Measurements from ENCODE around the gene SSTR4.

SSTR4 gene

DNA sequence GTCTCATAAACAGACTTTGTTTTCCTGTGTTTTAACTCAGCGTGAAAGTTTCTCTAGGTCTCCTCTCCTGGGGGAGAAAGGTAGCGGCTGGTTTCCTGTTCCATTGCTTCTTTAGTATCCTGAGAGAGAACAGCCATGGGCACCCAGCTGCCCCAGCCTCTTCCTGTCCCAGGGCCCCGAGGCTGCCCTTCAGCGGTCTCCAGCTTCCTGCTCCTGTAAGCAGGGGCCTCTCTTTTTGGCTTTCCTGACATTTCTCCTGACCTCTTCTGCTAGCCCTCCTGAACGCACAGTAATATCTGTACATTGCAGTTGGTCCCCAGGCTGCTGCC lies 2.4 kb upstream of the SSTR4 start:
- no peak overlapping the region for H2AFZ ChIP-seq (ENCODE audit: low read depth, low read length, severe bottlenecking)

DNA sequence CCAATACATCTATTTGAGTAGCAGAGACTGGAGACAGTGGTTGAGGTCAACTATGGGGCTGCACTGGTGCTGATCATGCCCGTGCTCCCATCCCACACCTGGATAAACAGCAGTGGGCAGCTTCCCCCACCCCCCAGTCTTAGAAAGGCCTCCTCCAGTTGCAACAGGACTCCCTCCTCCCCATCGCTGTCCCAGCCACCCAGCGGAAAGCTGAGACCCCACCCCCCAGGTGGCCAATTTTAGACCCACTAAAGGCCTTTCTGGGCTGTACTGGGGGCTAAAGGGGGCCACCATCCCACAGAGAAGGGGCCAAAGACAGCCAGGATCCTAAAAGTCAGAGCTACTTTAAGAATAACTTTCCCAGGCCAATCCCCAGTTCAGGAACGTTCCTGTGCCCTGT lies 1.2 kb upstream of the SSTR4 start:
- H3K27me3 ChIP-seq (ENCODE audit: low read length): no peaks in the 10 kb centered on the region
- H3K9me2 ChIP-seq (replicated peaks; ENCODE audit: insufficient read depth, low read length): no peaks in the 10 kb centered on the region
- no peak overlapping the region for H3K4me2 ChIP-seq (ENCODE audit: low read depth, low read length, poor library complexity, severe bottlenecking)
- H3K79me2 ChIP-seq (ENCODE audit: insufficient read depth, low read length): no peaks in the 10 kb centered on the region
- H3F3A ChIP-seq (ENCODE audit: insufficient read depth): no peaks in the 10 kb centered on the region
- H3K9me3 ChIP-seq (ENCODE audit: insufficient read depth, low read length): no peaks in the 10 kb centered on the region
- no peak overlapping the region for H3K4me3 ChIP-seq (ENCODE audit: insufficient read depth, low read length, poor library complexity, severe bottlenecking)
- no peak overlapping the region for H3K9ac ChIP-seq (ENCODE audit: low read length)
- TF ChIP-seq, protein P1, sequence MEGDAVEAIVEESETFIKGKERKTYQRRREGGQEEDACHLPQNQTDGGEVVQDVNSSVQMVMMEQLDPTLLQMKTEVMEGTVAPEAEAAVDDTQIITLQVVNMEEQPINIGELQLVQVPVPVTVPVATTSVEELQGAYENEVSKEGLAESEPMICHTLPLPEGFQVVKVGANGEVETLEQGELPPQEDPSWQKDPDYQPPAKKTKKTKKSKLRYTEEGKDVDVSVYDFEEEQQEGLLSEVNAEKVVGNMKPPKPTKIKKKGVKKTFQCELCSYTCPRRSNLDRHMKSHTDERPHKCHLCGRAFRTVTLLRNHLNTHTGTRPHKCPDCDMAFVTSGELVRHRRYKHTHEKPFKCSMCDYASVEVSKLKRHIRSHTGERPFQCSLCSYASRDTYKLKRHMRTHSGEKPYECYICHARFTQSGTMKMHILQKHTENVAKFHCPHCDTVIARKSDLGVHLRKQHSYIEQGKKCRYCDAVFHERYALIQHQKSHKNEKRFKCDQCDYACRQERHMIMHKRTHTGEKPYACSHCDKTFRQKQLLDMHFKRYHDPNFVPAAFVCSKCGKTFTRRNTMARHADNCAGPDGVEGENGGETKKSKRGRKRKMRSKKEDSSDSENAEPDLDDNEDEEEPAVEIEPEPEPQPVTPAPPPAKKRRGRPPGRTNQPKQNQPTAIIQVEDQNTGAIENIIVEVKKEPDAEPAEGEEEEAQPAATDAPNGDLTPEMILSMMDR (IDR thresholded peaks at IDR 0.05; ENCODE audit: insufficient read depth, low read length, poor library complexity, severe bottlenecking): no peak
- TF ChIP-seq EZH2phosphoT487 (conservative IDR thresholded peaks at IDR 0.05; ENCODE audit: low read length): no peak
- no peak overlapping the region for H2AFZ ChIP-seq (ENCODE audit: low read depth, low read length, severe bottlenecking)
- H3K36me3 ChIP-seq (ENCODE audit: low read length): no peaks in the 10 kb centered on the region
- H3K27ac ChIP-seq (ENCODE audit: low read depth, low read length): no peak overlapping the region
- H4K20me1 ChIP-seq (ENCODE audit: low read depth, low read length): no peaks in the 10 kb centered on the region

More for the DNA sequence above, 2.4 kb upstream of the SSTR4 start:
- no peaks in the 10 kb centered on the region for H3F3A ChIP-seq (ENCODE audit: insufficient read depth)
- no peaks in the 10 kb centered on the region for H3K9me2 ChIP-seq (replicated peaks; ENCODE audit: insufficient read depth, low read length)
- no peak overlapping the region for H3K9ac ChIP-seq (ENCODE audit: low read length)
- H3K9me3 ChIP-seq (ENCODE audit: insufficient read depth, low read length): no peaks in the 10 kb centered on the region
- no peaks in the 10 kb centered on the region for H4K20me1 ChIP-seq (ENCODE audit: low read depth, low read length)
- H3K4me3 ChIP-seq (ENCODE audit: insufficient read depth, low read length, poor library complexity, severe bottlenecking): no peak overlapping the region
- H3K36me3 ChIP-seq (ENCODE audit: low read length): no peaks in the 10 kb centered on the region
- no peaks in the 10 kb centered on the region for H3K79me2 ChIP-seq (ENCODE audit: insufficient read depth, low read length)
- H3K4me2 ChIP-seq (ENCODE audit: low read depth, low read length, poor library complexity, severe bottlenecking): no peak overlapping the region
- TF ChIP-seq EZH2phosphoT487 (conservative IDR thresholded peaks at IDR 0.05; ENCODE audit: low read length): no peak
- TF ChIP-seq, protein P1 (IDR thresholded peaks at IDR 0.05; ENCODE audit: insufficient read depth, low read length, poor library complexity, severe bottlenecking): no peak
- H3K27ac ChIP-seq (ENCODE audit: low read depth, low read length): no peak overlapping the region
- no peaks in the 10 kb centered on the region for H3K27me3 ChIP-seq (ENCODE audit: low read length)

DNA sequence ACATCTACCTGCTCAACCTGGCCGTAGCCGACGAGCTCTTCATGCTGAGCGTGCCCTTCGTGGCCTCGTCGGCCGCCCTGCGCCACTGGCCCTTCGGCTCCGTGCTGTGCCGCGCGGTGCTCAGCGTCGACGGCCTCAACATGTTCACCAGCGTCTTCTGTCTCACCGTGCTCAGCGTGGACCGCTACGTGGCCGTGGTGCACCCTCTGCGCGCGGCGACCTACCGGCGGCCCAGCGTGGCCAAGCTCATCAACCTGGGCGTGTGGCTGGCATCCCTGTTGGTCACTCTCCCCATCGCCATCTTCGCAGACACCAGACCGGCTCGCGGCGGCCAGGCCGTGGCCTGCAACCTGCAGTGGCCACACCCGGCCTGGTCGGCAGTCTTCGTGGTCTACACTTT lies 619 bp downstream of the SSTR4 start:
- Histone ChIP-seq H2AFZ (ENCODE audit: low read depth, low read length, severe bottlenecking) (no peak overlapping the region), H3K4me3 (ENCODE audit: insufficient read depth, low read length, poor library complexity, severe bottlenecking) (no peak overlapping the region), H3K9ac (ENCODE audit: low read length) (no peak overlapping the region)

More for the DNA sequence above, 619 bp downstream of the SSTR4 start:
- no peaks in the 10 kb centered on the region for H4K20me1 ChIP-seq (ENCODE audit: low read depth, low read length)
- H3K9me3 ChIP-seq (ENCODE audit: insufficient read depth, low read length): no peaks in the 10 kb centered on the region
- no peak for TF ChIP-seq EZH2phosphoT487 (conservative IDR thresholded peaks at IDR 0.05; ENCODE audit: low read length)
- TF ChIP-seq, protein P1 (IDR thresholded peaks at IDR 0.05; ENCODE audit: insufficient read depth, low read length, poor library complexity, severe bottlenecking): no peak
- H3K79me2 ChIP-seq (ENCODE audit: insufficient read depth, low read length): no peaks in the 10 kb centered on the region
- no peaks in the 10 kb centered on the region for H3K9me2 ChIP-seq (replicated peaks; ENCODE audit: insufficient read depth, low read length)
- H3K27me3 ChIP-seq (ENCODE audit: low read length): no peaks in the 10 kb centered on the region
- no peaks in the 10 kb centered on the region for H3K36me3 ChIP-seq (ENCODE audit: low read length)
- no peak overlapping the region for H3K27ac ChIP-seq (ENCODE audit: low read depth, low read length)
- H3F3A ChIP-seq (ENCODE audit: insufficient read depth): no peaks in the 10 kb centered on the region
- no peak overlapping the region for H3K4me2 ChIP-seq (ENCODE audit: low read depth, low read length, poor library complexity, severe bottlenecking)

Measured in SU-DHL-6 (cell line).